Uterus (tissue), 2 donors: Measurements from ENCODE around the gene RBM15B.

Source experiments
- POLR2A ChIP-seq, 2 donors: fragments of 450-650 bp; IDR thresholded peaks; one replicate each; pipeline ENCODE4 v1.6.1; 2016; ENCODE audit warnings: antibody characterized with exemption in 2 of 2, mild to moderate bottlenecking in 1 of 2, moderate library complexity in 1 of 2
- TF ChIP-seq, protein P1 (sequence below), 4 experiments: fragments of 200-600 bp in 2 of 4; fragments of 450-650 bp in 2 of 4; sonication (generic) in 2 of 4; IDR thresholded peaks; one replicate each; pipeline ENCODE4 v1.5.1; 2016 to 2019; ENCODE audit warnings: antibody characterized with exemption in 4 of 4, mild to moderate bottlenecking in 2 of 4, moderate library complexity in 1 of 4

GRCh38 chr3:51398595-51399310, 7.7 kb downstream of the RBM15B start:
- TF ChIP-seq, protein P1, sequence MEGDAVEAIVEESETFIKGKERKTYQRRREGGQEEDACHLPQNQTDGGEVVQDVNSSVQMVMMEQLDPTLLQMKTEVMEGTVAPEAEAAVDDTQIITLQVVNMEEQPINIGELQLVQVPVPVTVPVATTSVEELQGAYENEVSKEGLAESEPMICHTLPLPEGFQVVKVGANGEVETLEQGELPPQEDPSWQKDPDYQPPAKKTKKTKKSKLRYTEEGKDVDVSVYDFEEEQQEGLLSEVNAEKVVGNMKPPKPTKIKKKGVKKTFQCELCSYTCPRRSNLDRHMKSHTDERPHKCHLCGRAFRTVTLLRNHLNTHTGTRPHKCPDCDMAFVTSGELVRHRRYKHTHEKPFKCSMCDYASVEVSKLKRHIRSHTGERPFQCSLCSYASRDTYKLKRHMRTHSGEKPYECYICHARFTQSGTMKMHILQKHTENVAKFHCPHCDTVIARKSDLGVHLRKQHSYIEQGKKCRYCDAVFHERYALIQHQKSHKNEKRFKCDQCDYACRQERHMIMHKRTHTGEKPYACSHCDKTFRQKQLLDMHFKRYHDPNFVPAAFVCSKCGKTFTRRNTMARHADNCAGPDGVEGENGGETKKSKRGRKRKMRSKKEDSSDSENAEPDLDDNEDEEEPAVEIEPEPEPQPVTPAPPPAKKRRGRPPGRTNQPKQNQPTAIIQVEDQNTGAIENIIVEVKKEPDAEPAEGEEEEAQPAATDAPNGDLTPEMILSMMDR (IDR thresholded peaks at IDR 0.05): no peak
- TF ChIP-seq POLR2A (IDR thresholded peaks at IDR 0.05): no peak
